Activated CD8-positive, alpha-beta T cell treated with anti-CD3 and anti-CD28 coated beads for 36 hours (primary cell): Measurements from ENCODE around the gene ITGA8. TPM values are rescaled to one million over a fixed set of nuclear protein-coding genes. Genes with fewer than 3 reads are reported as not detected.

Source experiments
- ATAC-seq: fragments of 200-7000 bp; cut with Tn5 transposase; one replicate; pipeline ENCODE4 v1.10.0; 2021; ENCODE audit warnings: mild to moderate bottlenecking, moderate library complexity
- CTCF ChIA-PET: fragments of 350-600 bp; sonication (Branson Sonifier 250); formaldehyde crosslinking; loops from one replicate; lab custom pipeline; 2021; ENCODE audit warnings: antibody characterized with exemption; lab: Charles Lee
- POLR2A ChIA-PET: fragments of 350-600 bp; sonication (Branson Sonifier 250); formaldehyde crosslinking; loops from one replicate; lab custom pipeline; 2021; ENCODE audit warnings: antibody characterized with exemption; lab: Charles Lee
- DNase-seq: peaks from one replicate; pipeline ENCODE4 v3.0.0-alpha.2; 2020
- H3K27ac Mint-ChIP-seq: one replicate; pipeline ENCODE4 v1.8.0; 2021; ENCODE audit warnings: mild to moderate bottlenecking, mixed read lengths
- H3K27me3 Mint-ChIP-seq: one replicate; pipeline ENCODE4 v1.8.0; 2021; ENCODE audit warnings: mixed read lengths
- H3K36me3 Mint-ChIP-seq: one replicate; pipeline ENCODE4 v1.8.0; 2021; ENCODE audit warnings: low read depth, mixed read lengths
- H3K4me1 Mint-ChIP-seq: one replicate; pipeline ENCODE4 v1.8.0; 2021; ENCODE audit warnings: low read depth, mixed read lengths
- H3K4me3 Mint-ChIP-seq: one replicate; pipeline ENCODE4 v1.8.0; 2021; ENCODE audit warnings: mild to moderate bottlenecking, moderate library complexity, mixed read lengths
- H3K9me3 Mint-ChIP-seq: one replicate; pipeline ENCODE4 v1.8.0; 2021; ENCODE audit warnings: mixed read lengths
- intact Hi-C: fragments of 100-400 bp; cut with micrococcal nuclease; formaldehyde crosslinking; loops from one replicate; pipeline ENCODE4 v1.10.0; 2022
- total RNA-seq, 2 experiments: library from RNA; stranded (reverse); gene quantifications; one replicate each; pipeline ENCODE4 v1.2.3, GENCODE V29; 2021
- TF ChIP-seq, protein P1 (sequence below): fragments of 200-600 bp; IDR thresholded peaks from one replicate; pipeline ENCODE4 v1.8.0; 2022; ENCODE audit warnings: antibody characterized with exemption, mild to moderate bottlenecking

The ITGA8 gene
- total RNA-seq, 2 experiments from 2014 or later, result not detected

DNA sequence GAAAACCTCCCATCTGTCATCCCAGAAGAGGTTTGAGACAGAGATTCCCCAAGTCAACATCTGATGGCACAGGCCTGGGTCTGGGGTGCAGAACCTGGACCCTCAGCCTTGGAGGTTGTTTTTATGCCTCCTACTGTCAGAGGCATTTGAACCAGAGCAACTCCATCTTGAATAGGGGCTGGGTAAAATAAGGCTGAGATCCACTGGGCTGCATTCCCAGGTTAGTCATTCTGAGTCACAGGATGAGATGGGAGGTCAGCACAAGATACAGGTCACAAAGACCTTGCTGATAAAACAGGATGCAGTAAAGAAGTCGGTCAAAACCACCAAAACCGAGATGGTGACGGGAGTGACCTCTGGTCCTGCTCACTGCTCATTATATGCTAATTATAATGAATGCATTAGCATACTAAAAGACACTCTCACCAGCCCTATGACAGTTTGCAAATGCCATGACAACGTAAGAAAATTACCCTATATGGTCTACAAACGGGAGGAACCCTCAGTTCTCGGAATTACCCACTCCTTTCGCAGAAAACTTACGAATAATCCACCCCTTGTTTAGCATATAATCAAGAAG is 92.0 kb downstream of the ITGA8 start:
- H3K27me3 Mint-ChIP-seq, result no peaks in the 10 kb centered on the region
- ChIA-PET CTCF (no interaction called here), POLR2A (no interaction called here)
- H3K27ac Mint-ChIP-seq, result no peak overlapping the region
- DNase-seq (no peak), ATAC-seq (no peak)
- H3K9me3 Mint-ChIP-seq, result no peaks in the 10 kb centered on the region
- H3K4me3 Mint-ChIP-seq, result no peak overlapping the region
- TF ChIP-seq, protein P1, sequence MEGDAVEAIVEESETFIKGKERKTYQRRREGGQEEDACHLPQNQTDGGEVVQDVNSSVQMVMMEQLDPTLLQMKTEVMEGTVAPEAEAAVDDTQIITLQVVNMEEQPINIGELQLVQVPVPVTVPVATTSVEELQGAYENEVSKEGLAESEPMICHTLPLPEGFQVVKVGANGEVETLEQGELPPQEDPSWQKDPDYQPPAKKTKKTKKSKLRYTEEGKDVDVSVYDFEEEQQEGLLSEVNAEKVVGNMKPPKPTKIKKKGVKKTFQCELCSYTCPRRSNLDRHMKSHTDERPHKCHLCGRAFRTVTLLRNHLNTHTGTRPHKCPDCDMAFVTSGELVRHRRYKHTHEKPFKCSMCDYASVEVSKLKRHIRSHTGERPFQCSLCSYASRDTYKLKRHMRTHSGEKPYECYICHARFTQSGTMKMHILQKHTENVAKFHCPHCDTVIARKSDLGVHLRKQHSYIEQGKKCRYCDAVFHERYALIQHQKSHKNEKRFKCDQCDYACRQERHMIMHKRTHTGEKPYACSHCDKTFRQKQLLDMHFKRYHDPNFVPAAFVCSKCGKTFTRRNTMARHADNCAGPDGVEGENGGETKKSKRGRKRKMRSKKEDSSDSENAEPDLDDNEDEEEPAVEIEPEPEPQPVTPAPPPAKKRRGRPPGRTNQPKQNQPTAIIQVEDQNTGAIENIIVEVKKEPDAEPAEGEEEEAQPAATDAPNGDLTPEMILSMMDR, result no peak
- no peaks in the 10 kb centered on the region for H3K36me3 Mint-ChIP-seq
- no peaks in the 10 kb centered on the region for H3K4me1 Mint-ChIP-seq
- intact Hi-C loops, result no loop called here

DNA sequence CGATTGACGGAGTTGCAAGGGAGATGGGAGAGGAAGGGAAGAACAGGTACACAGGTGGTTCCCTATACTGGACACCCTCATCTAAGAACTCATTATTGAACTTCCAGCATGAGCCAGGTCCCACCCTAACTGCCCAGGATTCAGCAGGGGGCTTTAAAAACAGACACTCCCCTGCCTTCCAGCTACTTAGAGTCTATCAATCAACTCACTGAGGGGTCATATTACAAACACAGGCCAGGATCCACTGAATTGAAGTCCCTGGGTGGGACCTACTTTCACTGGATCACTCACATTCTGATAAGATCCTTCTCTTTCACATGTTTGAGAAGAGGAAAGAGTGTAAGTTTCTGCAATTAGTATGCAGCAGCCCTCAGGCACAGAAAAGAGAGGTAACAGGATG is 92.8 kb downstream of the ITGA8 start:
- no peak overlapping the region for H3K27ac Mint-ChIP-seq
- intact Hi-C loops, result no loop called here
- no peaks in the 10 kb centered on the region for H3K4me1 Mint-ChIP-seq
- H3K4me3 Mint-ChIP-seq, result no peak overlapping the region
- ATAC-seq (no peak), DNase-seq (no peak)
- H3K36me3 Mint-ChIP-seq, result no peaks in the 10 kb centered on the region
- TF ChIP-seq, protein P1, result no peak
- H3K27me3 Mint-ChIP-seq, result no peaks in the 10 kb centered on the region
- ChIA-PET POLR2A (no interaction called here), CTCF (no interaction called here)
- no peaks in the 10 kb centered on the region for H3K9me3 Mint-ChIP-seq

DNA sequence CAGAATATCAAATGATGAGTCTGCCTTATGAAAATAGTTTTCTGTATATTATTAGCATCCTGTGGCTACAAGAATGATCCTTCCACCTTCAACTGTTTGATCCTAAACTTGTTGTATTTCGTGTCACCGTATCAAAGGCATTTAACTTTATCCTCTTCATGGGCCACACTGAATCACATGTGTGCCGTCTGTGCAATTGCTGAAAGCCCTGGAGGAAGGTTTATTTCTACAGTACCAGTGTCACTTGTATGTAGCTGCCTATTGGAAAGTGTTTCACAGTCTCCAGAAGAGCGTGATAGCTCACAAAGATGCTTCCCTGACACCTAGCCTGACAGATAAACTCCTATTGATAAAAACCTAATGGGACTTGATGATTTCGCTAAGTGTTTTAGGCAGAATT is 94.5 kb downstream of the ITGA8 start:
- DNase-seq (no peak), ATAC-seq (no peak)
- Mint-ChIP-seq H3K9me3 (no peaks in the 10 kb centered on the region), H3K27me3 (peaks cover 3% of the 10 kb centered on the region), H3K4me3 (no peak overlapping the region), H3K4me1 (no peaks in the 10 kb centered on the region), H3K27ac (no peak overlapping the region), H3K36me3 (no peaks in the 10 kb centered on the region)
- POLR2A ChIA-PET, result no interaction called here
- intact Hi-C loops, result no loop called here
- CTCF ChIA-PET, result interaction anchor here (1.2 kb wide), 1 partner anchor 30 kb away, joined by 3 read pairs; no protein-coding TSS in a partner anchor
- TF ChIP-seq, protein P1, result no peak

DNA sequence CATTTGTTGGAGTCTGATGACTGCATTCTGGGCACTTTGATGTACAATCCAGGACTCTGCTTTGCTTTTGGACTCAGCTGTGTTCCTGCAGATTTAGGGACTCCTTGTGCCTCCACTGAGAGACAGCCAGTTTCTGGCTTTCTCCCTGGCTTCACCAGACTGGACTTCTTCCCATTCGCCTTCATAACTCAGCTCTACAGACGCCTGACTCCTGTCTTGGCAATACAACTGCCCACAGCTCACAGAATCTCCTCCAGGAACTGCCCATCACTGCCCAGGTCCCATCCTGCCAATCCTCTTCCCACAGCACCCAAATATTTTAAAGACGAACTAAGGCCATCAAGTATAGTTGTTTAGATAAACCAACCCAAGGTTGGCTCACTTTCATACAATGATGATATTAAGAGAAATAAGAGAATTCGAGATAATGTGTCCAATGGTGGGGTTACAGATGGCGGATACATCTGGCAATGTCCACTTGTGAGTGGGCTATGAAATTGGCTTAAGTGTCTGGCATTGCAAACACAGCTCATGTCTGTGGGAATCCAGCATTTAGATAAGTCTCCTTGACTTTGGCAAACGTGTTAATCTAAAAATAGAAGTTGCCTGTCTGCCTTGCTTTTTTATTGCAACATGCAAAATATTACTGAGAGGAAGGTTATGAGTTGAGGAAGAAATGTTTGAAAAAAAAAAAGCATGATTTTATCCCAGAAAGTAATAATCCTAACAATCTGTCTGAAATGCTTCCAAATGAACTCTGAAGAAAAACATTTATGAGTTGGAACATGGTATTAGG is 95.1 kb downstream of the ITGA8 start:
- H3K27ac Mint-ChIP-seq, result no peak overlapping the region

More for the DNA sequence above, 95.1 kb downstream of the ITGA8 start:
- no peak for DNase-seq
- no peak for ATAC-seq
- TF ChIP-seq, protein P1, result no peak
- intact Hi-C loops, result no loop called here
- Mint-ChIP-seq H3K9me3 (no peaks in the 10 kb centered on the region), H3K36me3 (no peaks in the 10 kb centered on the region), H3K27me3 (peaks cover 4% of the 10 kb centered on the region), H3K4me3 (no peak overlapping the region), H3K4me1 (no peaks in the 10 kb centered on the region)
- POLR2A ChIA-PET, result interaction anchor here (0.9 kb wide), 1 partner anchor 177 kb away, joined by 3 read pairs; no protein-coding TSS in a partner anchor
- CTCF ChIA-PET, result no interaction called here
